Cardiac muscle cell (in vitro differentiated cells and primary cell): ENCODE results near the gene SMLR1. TPM values are rescaled to one million over a fixed set of nuclear protein-coding genes. Genes with fewer than 3 reads are reported as not detected.
A peak's percentile ranks its signal among the peaks of the same experiment; 100 is the strongest.

ENCODE experiments used
- DNase-seq, 2 donors: peaks; one replicate each; pipeline versions ENCODE4 v3.0.0 to v3.0.0-alpha.2; 2010 to 2017; ENCODE audit warnings: low read depth in 1 of 2, low spot score in 1 of 2
- H3K27ac ChIP-seq: fragments of 200-600 bp; sonication (generic); 2 replicates; pipeline ENCODE4 v1.5.1; 2016
- H3K27me3 ChIP-seq: fragments of 200-600 bp; sonication (generic); 2 replicates; pipeline ENCODE4 v1.6.0; 2016; ENCODE audit warnings: control low read depth
- H3K36me3 ChIP-seq: fragments of 200-600 bp; sonication (generic); 2 replicates; pipeline ENCODE4 v1.5.1; 2016; ENCODE audit warnings: control low read depth
- H3K4me1 ChIP-seq: fragments of 200-600 bp; sonication (generic); 2 replicates; pipeline ENCODE4 v1.8.1; 2017; ENCODE audit warnings: low read depth, mild to moderate bottlenecking, mixed run types
- H3K4me3 ChIP-seq: fragments of 200-600 bp; sonication (generic); 2 replicates; pipeline ENCODE4 v1.5.1; 2016; ENCODE audit warnings: mild to moderate bottlenecking
- H3K9me3 ChIP-seq: fragments of 200-600 bp; sonication (generic); 2 replicates; pipeline ENCODE4 v1.5.1; 2017; ENCODE audit warnings: low read depth, mild to moderate bottlenecking, control low read depth
- polyA plus RNA-seq: library from polyadenylated mRNA; unstranded; fragments of >200 nt; fragmentation: Nextera tagmentation; extraction: Ambion mirVana; gene quantifications from 2 replicates; pipeline ENCODE4 v1.2.1, GENCODE V29; 2016
- total RNA-seq: library from RNA; depleted of rRNA; stranded (reverse); fragments of >200 nt; gene quantifications from 2 replicates; pipeline ENCODE4 v1.2.3, GENCODE V29; 2016
- TF ChIP-seq, protein P1 (sequence below): IDR thresholded peaks from 2 replicates; pipeline ENCODE4 v1.5.1; 2012; ENCODE audit warnings: low read depth, mild to moderate bottlenecking, low read length

The SMLR1 gene
- total and polyA plus RNA-seq, 2 experiments from 2014 or later = not detected

DNA sequence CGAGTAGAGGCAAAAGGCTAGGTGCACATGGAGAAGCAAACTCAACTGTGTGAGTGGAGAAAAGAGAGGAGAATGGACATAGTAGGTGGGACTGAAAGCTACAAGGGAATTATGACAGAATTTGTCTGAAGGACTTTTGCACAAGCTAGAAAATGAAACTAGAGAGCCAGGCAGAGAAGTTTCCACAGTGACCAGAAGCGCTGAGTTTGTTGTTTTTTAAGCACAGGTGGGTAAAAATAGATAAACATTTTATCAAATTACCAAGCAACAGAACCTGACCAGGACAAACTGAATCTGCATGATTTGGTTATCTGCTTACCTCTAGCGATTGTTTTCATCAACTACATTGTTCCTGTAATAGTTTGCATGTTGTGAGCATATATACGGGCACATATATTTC is 38.6 kb downstream of the SMLR1 start:
- H3K27me3 ChIP-seq = no peaks in the 10 kb centered on the region
- no peaks in the 10 kb centered on the region for H3K9me3 ChIP-seq
- TF ChIP-seq, protein P1, sequence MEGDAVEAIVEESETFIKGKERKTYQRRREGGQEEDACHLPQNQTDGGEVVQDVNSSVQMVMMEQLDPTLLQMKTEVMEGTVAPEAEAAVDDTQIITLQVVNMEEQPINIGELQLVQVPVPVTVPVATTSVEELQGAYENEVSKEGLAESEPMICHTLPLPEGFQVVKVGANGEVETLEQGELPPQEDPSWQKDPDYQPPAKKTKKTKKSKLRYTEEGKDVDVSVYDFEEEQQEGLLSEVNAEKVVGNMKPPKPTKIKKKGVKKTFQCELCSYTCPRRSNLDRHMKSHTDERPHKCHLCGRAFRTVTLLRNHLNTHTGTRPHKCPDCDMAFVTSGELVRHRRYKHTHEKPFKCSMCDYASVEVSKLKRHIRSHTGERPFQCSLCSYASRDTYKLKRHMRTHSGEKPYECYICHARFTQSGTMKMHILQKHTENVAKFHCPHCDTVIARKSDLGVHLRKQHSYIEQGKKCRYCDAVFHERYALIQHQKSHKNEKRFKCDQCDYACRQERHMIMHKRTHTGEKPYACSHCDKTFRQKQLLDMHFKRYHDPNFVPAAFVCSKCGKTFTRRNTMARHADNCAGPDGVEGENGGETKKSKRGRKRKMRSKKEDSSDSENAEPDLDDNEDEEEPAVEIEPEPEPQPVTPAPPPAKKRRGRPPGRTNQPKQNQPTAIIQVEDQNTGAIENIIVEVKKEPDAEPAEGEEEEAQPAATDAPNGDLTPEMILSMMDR = no peak
- DNase-seq = no peak
- no peaks in the 10 kb centered on the region for H3K36me3 ChIP-seq
- H3K27ac ChIP-seq = no peak overlapping the region
- H3K4me1 ChIP-seq = peaks cover 12% of the 10 kb centered on the region
- no peak overlapping the region for H3K4me3 ChIP-seq

DNA sequence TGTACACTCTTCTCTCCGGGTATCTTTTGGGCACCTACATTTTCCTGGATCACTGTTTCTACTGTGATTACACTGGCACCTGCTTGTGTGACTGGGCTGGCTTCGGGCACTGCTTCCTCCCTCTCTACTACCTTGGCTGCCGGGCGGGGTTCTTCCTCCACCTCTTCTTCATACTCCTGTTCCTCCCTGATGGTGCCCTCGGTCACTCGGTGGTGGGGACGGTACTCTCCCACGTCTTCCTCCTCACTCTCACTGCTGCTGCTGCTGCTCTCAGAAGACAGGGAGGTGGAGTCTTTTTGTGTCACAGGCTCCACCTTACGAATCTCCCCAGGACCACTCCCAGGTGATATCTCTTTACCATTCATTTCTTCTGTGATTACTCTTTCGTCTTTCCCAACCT is 42.5 kb downstream of the SMLR1 start:
- Histone ChIP-seq H3K36me3 (no peaks in the 10 kb centered on the region), H3K9me3 (no peaks in the 10 kb centered on the region), H3K27ac (no peak overlapping the region), H3K4me3 (no peak overlapping the region), H3K27me3 (no peaks in the 10 kb centered on the region), H3K4me1 (no peaks in the 10 kb centered on the region)
- no peak for DNase-seq
- TF ChIP-seq, protein P1 = no peak

DNA sequence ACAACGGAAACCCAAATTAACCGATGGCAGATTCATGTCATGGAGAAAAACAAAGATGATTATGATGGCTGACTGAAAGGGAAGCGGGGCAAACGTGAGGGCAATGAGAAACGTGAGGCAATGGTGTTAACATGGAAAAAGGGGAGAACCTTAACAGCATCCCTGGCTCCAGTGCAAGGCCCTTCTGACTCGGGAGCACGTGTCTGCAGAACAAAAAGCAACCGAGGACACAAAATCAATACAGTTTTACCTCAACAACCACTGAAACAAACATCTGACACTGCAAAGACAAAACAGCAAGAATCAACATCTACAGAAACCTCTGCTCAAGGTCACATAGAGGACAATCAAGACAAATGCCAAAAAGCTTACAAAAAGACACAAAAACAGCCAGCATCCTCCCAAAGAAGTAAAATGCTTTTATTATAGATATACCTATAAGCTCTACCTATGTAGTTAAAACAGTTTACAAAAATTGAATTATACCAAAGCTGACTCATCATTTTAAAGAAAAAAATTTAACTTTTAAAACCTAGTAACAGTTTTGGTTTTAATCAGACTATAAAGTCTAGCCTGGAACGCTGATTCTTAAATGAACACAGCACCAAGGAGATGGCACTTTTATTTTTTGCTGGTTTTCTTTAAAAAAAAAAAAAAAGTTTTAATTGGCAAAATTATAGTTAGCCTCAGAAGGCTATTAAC is 43.1 kb downstream of the SMLR1 start:
- Histone ChIP-seq H3K4me3 (no peak overlapping the region), H3K9me3 (no peaks in the 10 kb centered on the region), H3K4me1 (no peaks in the 10 kb centered on the region), H3K36me3 (no peaks in the 10 kb centered on the region), H3K27me3 (no peaks in the 10 kb centered on the region), H3K27ac (no peak overlapping the region)
- TF ChIP-seq, protein P1 = no peak
- no peak for DNase-seq

DNA sequence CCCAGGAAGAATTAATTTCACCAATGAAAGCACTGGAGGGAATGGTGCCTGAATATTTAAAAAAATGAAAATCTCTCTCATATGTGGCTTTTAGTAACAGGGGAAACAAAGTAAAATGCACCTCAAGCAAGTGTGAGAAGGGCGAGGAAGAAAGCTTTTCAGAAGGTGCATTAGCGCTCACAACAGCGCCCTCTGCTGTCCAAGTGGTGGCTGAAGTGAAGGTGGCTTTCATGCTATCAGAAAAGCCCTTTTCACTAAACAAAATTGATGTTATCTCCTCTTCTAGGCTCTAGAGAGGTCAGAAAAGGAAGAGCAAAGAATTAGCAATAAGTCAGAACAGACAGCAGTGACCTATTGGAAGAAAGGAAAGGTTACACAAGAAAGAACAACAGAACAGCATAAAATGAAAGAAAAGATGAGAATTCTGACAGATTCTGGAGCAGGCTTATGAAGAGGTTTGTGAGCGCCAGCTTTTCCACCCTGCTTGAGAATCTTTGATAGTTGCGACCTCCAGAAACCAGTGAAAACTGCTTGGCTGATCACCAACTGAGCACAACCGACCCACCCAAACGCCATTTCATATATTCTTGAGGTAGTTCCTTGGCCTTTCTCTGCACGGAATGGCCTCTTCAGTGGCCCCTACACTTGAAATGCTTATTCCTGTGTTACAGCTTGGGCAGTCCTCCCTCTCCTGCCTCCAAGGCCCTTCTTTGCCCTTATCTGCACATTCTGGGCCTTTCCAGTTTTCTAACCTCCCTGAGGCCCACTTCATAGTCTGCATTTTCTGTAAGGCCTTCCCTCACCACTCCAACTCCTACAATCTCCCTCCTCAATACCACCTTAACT is 45.3 kb downstream of the SMLR1 start:
- Histone ChIP-seq H3K27ac (no peak overlapping the region), H3K9me3 (no peaks in the 10 kb centered on the region), H3K4me3 (no peak overlapping the region), H3K4me1 (no peaks in the 10 kb centered on the region), H3K36me3 (no peaks in the 10 kb centered on the region), H3K27me3 (no peaks in the 10 kb centered on the region)
- DNase-seq = peak; percentile 66 to 76
- TF ChIP-seq, protein P1 = peak; percentile 97

DNA sequence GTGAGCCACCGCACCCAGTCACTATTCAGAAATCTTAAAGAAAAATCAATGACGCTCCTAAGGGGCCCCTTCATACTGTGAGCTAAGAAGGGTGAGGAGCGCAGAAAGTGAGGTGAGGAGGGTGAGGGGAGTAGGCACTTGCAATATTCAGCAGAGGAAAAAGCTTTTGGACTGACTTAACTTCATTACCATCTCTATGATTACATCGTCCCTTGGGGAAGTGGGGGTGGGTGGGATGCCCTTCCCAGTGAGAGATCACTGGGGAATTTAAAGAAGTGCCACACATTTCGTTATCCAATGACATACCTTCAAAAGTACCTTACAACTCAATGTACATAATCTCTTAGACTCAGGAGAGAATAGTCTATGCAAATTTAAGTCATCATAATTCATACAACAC is 46.5 kb downstream of the SMLR1 start:
- Histone ChIP-seq H3K4me3 (no peak overlapping the region), H3K4me1 (no peaks in the 10 kb centered on the region), H3K9me3 (no peaks in the 10 kb centered on the region), H3K27ac (no peak overlapping the region), H3K36me3 (no peaks in the 10 kb centered on the region), H3K27me3 (no peaks in the 10 kb centered on the region)
- no peak for DNase-seq
- TF ChIP-seq, protein P1 = no peak
